NK-92 (cell line): Measurements from ENCODE around the gene LIMS3.
"Not testable (repeated sequence)": the region's sequence is repeated elsewhere in the genome, so short reads cannot be mapped to it uniquely, and the experiment has no call there.

Source experiments
- DNase-seq: peaks from one replicate; lab custom pipeline; 2025; ENCODE audit not compliant: unreplicated experiment; lab: John Stamatoyannopoulos, UW

The LIMS3 gene

GRCh38 chr2:109924481-109924880, 26.0 kb downstream of the LIMS3 start:
- not testable (repeated sequence) for DNase-seq

GRCh38 chr2:109927803-109928202, 29.3 kb downstream of the LIMS3 start:
- not testable (repeated sequence) for DNase-seq

GRCh38 chr2:109929222-109929621, 30.7 kb downstream of the LIMS3 start:
- not testable (repeated sequence) for DNase-seq

- DNase-seq: not testable (repeated sequence)
Measured at GRCh38 chr2:109936534-109936933, 38.0 kb downstream of the LIMS3 start.

GRCh38 chr2:109945362-109945761, 46.9 kb downstream of the LIMS3 start:
- not testable (repeated sequence) for DNase-seq

GRCh38 chr2:109947262-109947958, 48.9 kb downstream of the LIMS3 start:
- DNase-seq: not testable (repeated sequence)

- not testable (repeated sequence) for DNase-seq
Measured at GRCh38 chr2:109947959-109948520, 49.6 kb downstream of the LIMS3 start.

GRCh38 chr2:109950146-109950843, 51.8 kb downstream of the LIMS3 start:
- DNase-seq: not testable (repeated sequence)

- DNase-seq: not testable (repeated sequence)
Measured at GRCh38 chr2:109963942-109964341, 65.5 kb downstream of the LIMS3 start.

- DNase-seq: not testable (repeated sequence)
Measured at GRCh38 chr2:109965482-109965881, 67.0 kb downstream of the LIMS3 start.

GRCh38 chr2:109966107-109966736, 67.7 kb downstream of the LIMS3 start:
- not testable (repeated sequence) for DNase-seq

GRCh38 chr2:109966858-109967257, 68.4 kb downstream of the LIMS3 start:
- DNase-seq: not testable (repeated sequence)

GRCh38 chr2:109969864-109970263, 71.4 kb downstream of the LIMS3 start:
- DNase-seq: not testable (repeated sequence)

GRCh38 chr2:109971710-109972109, 73.2 kb downstream of the LIMS3 start:
- DNase-seq: not testable (repeated sequence)
